Smooth muscle cell of the brain vasculature (primary cell): ENCODE results near the gene NDOR1.
"Not testable (repeated sequence)": the region's sequence is repeated elsewhere in the genome, so short reads cannot be mapped to it uniquely, and the experiment has no call there.

ENCODE experiments used
- DNase-seq: peaks from one replicate; pipeline ENCODE4 v3.0.0-alpha.2; 2012; ENCODE audit warnings: low read depth, low spot score

Gene NDOR1

DNA sequence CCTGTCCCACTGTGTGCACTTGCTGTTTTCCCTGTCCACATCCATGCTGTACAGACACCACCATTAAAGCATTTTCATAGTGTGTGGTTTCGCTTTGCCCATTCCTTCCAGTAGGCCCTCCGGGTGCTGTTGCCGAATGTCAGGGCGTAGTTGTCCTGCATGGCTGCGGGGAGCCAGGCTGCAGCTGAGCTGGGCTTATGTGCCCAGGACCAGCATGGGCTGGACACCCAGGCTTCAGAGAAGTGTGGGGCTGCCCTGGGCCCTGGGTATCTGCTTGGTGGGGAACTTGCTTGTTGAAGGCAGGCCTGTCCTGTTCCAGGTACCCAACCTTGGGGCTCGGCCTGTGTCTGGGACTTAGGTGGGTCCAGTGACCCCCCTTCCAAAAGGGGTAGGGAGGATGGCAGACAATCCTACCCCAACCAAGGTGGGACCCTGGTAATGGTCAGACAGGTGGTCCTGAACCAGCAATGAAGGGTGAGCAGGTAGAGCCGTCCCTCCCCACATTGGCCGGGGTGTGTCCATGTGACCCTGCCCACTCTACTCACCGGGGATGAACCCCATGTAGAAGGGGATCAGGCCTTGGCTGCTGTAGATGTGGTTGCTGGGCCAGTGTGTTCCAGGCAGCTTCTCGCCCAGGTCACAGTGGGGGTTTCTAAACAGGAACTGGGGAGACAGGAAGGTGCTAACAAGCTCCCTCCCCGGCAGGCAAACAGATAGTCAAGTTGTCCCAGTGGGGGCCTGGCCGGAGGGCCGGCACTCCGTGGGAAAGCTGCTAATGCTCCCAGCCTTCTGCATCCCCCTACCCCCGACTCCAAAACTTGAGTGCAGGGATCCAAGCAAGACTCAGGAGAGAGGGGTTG, 38.4 kb downstream of the NDOR1 start:
- DNase-seq: no peak

DNA sequence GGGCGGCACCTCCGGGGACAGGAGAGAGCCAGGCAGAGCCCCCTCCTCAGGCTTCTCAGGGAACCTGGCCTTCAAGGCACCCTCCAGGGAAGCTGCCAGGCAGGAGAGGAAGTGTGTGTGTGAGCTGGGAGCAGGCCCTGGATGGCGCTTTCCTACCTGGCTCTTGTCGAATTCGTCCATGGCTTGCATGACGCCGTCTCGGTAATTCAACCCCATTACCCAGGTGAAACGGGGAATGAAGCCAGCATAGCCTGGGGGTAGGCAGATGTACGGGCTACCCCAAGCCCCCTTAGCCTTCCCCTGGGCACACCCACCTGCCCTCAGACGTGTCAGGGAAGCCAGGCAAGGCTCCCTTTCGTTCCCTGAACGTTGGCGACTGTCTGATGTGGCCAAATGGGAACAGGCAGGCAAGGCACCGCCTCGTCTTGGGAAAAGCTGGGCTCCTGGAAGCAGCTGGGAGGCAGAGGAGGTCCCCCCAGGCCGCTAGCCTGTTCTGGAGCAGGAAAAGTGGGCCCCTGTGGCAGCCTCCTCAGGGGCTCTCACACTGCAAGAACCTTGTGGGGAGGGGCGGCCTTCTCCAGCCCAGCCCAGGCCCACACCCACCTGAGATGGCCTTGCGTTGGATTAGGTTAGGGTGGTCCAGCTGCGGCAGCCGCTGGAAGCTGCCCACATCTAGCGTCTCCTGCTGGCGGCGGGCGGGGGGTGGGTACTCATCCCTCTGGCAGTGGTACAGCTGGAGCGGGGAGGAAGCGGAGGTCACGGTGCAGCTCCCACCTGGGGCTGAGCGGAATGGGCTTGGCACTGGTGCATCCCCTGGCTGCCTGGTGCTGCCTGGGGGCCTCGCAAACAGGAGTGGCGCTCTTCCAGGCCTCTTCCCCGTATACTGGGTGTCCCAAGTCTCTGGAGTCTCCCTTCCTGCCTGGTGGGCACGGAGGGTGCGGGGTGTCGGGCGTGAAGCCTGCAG, 39.3 kb downstream of the NDOR1 start:
- DNase-seq: no peak

DNA sequence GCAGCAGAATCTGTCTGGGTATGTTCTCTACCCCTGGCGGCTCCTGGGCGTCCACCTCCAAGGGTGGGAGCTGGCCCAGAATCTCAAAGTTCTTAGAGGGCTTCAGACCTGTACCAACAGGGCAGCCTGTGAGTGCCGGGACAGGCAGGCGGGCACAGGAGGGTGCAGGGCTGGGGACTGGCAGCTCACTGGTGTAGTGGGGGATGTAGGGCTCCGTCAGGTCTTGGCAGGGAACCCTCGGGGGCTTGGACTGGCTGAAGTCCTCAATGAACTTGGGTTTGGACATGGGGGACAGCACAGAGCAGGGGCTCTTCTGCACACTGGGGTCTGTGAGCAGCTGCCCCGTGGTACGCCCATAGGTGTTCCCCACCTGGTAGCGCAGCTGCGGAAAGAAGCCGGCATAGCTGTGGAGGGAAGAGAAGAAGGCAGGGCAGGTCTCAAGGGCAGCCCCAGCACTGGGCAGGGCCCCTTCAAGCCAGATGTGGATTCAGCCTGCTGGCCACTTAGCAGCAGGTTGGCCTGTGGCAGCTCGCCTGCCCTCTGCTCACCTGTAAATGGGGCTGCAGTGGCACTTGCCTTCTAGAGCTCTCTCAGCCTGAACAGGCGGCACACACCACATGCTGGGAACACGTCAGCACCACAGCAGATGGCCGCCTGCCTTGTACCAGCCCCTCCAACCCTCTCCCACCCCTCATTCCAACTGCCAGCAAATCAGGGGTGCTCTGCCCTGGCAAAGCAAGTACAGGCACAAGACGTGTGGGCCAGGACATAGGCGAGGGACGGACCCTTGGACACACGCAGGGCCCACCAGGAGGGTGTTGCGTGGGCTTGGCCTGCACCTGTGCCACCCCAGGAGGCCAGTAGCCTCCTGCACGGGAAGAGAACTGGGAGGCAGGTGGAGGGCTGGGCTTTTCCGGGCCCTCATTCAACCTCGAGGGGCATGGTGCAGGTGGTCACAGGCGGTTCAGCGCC, 40.2 kb downstream of the NDOR1 start:
- DNase-seq: no peak

DNA sequence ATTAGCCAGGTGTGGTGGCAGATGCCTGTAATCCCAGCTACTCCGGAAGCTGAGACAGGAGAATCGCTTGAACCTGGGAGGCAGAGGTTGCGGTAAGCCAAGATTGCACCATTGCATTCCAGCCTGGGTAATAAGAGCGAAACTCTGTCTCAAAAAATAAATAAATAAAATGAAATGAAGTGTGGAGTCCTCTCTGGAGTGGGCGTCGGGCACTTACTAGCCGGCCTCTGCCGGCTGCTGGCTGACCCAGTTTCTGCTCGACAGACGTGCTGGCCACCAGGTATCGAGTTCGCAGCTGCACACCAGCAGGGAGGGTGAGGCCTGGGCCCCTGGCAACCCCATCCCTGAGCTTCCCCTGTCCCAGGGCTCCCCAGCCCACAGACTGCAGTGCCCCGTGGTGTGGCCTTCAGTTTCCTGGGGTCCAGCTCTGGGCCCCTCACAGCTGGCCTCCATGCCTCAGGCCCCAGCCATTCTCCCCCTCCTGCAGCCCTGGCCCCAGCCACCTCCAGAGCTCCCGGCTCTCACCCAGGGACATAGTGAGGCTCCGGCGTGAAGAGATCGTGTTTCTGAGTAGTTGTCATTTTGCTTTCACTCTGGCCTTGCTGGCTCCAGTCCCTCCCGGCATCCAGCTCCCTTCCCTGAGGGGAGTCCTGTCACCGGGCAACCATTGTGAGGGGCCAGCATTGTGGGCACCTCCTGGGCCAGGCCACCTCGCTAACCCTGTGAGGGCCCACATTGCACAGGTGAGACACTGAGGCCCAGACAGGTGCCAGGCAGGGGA, 41.8 kb downstream of the NDOR1 start:
- DNase-seq: no peak

DNA sequence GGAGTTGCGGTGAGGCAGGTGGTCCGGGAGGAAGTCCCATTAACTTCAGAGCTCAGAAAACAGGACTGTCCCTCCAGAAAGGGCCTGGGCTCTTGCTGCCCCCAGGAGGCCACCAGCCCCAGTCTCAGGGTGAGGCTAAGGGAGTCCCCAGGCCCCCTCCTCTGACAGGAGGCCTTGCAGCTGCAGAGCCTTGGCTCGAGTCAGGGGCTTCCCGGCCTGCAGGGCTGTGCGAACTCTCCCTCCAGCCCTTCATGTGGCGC, 42.3 kb downstream of the NDOR1 start:
- no peak for DNase-seq

DNA sequence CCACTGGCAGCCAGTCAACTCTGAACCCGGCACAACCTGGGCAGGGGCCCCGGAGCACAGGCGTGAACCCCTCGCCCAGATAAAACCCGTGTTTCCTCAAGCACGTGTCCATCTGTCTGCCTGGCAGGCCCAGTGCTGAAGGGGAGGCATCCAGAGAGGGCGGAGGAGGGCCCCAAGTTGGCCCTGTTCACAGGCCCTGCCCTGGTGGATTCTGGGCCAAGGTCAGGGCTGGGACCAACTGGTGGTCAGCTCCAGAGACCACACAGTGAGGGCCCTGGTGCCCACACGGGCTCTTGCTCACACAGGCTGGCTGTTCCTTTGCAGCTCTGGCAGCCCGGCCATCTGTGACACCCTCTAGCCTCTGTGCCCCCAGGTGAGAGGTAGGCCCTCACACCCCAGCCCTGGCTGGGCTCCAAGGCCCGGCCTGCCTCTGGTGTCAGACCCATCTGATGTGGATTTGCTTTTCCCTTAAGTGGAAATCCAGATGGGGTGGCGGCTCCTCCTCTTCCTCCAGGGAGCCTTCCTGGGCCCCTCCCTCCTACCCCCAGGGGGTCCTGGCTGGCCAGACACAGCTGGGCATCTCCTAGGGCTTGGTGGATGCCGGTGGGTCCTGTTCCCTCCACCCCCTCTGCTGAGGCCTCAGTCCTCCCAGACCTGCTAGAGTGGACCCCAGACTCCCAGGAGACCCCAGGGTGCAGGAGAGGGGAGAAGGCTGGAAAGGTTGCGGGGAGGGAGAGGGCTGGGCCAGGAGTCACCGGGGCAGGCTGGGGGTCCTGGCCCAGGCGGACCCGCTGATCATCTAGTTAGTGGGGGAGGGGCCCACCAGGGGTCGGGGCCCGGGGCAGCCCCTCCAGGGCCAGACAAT, 45.1 kb downstream of the NDOR1 start:
- no peak for DNase-seq

DNA sequence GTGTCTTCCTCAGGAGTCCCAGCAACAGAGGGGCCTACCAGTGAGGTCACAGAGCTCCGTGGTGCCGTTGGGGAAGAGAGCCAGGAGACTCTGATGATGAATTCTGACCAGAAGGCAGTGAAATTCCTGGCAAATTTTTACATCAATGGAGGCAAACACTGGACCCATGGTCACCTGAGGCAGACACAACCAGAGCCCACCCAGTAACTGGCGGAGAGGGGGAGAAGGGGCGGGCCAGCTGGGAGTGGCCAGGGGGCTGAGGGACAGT, 45.6 kb downstream of the NDOR1 start, which contains the start of gene STPG3:
STPG3 (plus strand) TSS at position 93 of the 268 bp plus-strand sequence; CDS start at position 94, 1 bp downstream.
- no peak for DNase-seq

DNA sequence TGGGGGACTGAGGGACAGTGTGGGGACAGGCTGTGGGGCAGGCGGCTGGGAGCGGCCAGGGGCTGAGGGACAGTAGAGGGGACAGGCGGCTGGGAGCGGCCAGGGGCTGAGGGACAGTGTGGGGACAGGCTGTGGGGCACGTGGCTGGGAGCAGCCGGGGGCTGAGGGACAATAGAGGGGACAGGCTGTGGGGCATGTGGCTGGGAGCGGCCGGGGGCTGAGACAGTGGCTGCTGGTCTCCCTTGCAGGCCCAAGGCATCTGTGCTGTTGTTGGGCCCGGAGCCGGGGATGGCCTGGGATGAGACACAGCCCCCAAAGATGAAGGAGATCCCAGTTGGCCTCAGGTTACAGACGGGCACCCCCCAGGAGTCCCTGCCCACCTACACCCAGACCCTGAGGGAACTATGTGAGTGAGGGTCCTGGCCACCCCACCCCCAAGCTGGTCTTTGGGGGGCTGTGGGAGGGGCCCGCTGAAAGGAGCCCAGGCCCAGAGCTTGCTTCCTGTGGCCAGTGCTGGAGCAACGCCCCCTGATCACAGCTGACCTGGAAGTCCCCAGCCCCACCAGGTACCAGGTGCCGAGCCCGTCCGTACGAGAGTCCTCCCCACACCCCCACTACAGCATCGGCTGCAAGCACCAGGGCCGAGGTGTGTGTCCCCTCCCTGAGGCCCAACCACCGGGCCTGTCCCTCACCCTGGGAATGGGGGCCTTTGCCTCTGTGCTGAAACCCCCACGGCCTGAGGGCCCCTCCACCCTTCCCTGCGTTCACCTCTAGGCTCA, 46.2 kb downstream of the NDOR1 start:
- DNase-seq: no peak

DNA sequence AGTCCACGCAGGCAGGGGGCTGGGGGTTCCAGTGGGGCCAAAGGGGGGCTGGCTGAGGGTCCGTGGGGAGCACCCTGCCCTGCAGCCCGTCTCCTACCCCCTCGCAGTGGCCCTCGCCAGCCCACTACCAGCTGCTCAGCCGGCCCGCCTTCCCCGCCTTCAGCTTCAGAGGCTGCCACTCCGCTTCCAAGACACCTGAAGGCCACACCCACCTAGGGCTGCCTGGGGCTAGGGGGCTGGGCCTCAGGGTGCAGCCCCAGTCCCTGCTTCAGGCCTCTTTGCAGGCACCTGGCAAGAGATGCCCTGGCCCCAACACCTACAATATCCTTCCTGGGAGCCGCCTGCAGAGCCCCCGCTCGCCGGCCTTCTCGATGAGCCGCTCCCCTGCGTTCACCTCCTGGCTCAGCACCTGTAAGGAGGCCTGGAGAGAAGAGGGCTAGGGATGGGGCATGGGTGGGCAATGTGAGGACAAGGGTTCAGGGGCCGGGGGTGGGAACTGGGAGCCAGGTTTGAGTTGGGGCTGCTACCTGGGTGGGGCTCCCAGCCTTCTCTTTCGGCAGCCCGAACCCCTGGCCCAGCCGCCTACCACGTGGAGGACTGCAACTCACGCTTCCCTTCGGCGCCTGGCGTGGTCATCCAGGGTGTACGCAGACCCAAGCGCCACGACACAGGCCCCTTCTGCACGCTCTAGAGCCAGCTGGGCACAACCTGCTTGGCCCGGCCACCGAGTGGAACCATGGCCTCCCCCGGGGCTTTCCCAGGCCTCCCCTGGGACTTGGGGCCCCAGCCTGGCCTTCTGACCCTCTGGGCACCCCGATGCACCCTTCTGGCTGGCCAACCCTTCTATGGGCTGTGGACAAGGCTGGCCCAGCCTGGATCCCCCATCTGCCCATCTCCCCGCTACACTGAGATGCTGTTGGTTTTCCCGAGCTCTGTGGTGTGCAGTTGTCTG, 47.3 kb downstream of the NDOR1 start:
- no peak for DNase-seq

DNA sequence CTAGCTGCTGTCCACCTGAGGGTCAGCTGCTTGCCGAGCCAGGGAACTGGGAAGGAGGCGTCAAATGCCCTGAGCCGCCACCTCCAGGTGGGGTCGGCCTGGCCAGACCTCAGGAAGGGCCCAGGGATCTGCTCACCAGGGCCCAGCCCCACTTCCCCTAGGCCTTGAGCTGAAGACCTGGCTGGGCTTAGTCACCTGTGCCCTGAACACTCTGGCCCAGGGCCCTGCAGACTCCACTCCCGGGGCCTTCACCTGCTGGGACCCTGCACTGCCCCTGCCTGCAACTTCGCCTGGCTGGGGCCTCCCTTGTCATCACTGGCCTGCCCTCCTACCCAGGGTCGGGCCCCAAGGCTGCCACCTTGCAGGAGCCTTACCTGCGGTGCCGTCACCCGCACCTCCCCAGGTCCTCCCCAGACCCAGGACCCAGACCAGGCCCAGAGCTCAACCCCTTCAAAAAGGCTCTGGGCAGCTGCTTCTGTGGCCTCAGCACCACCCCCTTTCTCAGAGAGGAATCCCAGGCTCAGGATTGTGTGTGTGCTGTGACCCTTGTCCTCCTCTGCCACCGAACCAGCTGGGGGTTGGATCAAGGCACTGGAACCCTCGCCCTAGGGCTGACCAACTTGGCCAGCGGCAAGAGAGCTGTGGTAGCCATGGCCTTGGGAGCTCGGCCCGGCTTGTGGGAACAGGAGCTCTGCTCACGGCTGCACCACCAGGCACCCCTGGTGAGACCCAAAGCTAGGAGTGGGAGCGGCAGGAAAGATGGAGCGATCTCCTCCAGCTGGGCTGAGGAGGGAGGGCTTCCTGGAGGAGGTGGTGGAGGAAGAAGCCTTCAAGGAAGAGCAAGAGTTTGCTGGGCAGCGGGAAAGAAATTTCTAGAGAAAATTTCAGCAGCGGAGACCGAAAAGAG, 48.5 kb downstream of the NDOR1 start:
- DNase-seq: no peak

DNA sequence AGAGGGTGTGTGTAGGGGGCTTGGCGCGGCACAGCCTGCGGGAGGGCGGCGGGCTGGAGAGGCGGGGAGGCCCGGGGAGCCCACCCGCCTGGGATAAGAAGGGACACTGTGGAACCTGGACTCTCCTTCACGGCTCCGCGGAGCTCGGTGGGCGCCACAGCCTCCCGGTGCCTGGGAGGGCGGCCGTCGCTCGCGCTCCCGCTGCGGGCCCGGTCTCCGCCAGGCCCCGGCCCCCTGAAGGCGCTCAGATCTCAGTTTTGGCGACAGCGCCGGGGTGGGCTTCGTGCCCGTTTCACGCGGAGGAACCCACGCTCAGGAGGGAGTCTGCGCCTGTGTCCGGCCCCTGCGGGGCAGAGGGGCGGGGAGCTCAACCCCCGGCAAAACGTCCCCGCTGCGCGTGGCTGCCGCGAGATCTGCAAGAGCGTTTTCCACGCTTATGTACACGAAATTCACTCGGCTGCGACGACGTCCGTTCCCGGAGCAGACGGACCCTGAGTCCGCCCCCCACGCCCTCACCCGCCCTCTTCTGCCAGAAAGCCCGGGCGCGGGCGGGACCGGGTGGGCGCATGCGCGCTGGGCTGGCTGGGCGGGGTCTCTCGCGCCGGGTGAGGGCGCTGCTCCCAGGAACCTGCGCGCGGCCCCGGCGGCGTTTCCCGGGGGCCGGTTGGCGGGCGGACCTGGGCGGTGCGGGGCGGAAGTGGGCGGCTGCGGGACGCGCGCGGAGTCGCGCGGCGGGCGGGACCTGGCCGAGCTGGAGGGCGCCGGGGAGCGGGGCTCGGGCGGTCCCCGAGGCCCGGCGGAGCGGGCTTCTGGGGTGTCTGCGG, 49.3 kb downstream of the NDOR1 start, which contains the start of gene NELFB:
NELFB (plus strand) TSS at position 704 of the 824 bp plus-strand sequence.
- no peak for DNase-seq

DNA sequence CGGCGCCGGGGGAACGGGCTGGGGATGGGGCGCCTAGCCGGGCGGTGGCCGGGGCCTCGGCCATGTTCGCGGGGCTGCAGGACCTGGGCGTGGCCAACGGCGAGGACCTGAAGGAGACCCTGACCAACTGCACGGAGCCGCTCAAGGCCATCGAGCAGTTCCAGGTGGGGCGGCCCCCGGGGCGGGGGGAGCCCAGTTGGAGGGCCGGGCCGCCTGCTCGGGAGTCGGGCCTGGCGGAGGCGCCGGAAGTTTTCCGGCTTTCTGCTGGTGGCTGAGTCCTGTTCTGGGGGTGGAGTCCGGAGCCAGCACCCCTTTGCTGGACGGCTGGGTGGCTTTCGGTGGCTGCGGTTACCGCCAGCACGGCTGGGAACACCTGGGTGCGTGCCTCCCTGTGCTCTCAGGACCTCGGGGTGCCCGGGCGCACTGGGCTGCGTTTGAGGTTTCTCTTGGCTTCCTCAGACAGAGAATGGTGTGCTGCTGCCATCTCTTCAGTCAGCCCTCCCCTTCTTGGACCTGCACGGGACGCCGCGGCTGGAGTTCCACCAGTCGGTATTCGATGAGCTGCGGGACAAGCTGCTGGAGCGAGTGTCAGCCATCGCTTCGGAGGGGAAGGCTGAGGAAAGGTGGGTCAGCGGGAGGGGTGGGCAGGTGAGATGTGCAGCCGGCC, 50.1 kb downstream of the NDOR1 start:
- DNase-seq: no peak

DNA sequence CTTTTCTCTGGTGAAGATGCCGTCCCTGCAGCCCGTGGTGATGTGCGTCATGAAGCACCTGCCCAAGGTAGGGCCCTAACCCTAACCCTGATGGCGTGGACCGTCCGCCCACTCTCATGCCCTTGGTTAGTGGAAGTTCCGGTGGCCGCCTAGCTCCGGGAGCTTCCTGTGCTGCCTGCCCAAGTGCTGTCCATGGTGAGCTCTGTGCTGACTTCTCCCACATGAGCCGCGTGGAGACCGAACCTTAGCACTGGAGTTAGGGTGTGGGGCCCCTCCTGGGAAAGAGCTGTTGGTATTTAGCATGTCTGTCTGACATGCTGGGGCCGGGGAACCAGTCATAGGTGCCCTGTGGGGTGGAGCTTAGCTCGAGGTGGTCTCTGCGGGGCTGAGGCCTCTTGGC, 50.9 kb downstream of the NDOR1 start:
- DNase-seq: no peak

DNA sequence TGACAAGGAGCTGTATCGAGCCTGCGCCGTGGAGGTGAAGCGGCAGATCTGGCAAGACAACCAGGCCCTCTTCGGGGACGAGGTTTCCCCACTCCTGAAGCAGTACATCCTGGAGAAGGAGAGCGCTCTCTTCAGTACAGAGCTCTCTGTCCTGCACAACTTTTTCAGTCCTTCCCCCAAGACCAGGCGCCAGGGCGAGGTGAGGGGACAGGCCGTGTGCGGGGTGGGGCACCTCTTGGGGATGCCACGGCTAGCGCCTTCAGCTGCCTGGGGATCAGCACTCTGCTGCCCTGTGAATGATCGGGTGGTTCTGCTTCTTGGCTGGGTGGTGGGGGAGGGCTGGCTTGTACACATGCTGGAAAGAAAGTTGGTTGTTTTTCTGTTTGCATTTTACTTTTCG, 51.4 kb downstream of the NDOR1 start:
- no peak for DNase-seq

DNA sequence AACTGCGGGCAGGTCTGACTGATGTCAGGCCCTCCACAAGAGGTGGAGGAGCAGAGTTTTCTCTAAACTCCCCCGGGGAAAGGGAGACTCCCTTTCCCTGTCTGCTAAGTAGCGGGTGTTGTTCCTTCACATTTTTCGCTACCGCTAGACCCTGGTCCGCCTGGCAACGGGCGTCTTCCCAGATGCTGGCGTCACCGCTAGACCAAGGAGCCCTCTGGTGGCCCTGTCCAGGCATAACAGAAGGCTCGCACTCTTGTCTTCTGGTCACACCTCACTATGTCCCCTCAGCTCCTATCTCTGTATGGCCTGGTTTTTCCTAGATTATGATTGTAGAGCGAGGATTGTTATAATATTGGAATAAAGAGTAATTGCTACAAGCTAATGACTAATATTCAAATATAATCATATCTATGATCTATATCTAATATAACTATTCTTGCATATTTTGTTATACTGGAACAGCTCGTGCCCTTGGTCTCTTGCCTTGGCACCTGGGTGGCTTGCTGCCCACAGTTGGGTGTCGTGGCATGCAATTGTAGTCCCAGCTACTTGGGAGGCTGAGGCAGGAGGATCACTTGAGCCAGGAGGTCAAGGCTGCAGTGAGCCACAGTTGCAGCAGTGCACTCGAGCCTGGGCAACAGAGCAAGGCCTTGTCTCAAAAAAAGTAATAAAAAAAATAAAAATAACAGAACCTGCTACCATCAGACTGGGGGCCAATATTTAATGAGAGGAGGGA, 56.8 kb downstream of the NDOR1 start:
- DNase-seq: not testable (repeated sequence)
